ENCODE measurements around the gene SNRNP40.

GRCh38 chr1:31326461-31326860 is 29.9 kb upstream of the SNRNP40 start:
- TF ChIP-seq CTCF (IDR thresholded peaks at IDR 0.05) (no peak), POLR2A (IDR thresholded peaks at IDR 0.05) (no peak)
